Non-pigmented ciliary epithelial cell (primary cell): ENCODE results near the gene TSHZ2.

Source experiments
- DNase-seq: peaks from one replicate; pipeline ENCODE4 v3.0.0-alpha.2; 2010; ENCODE audit warnings: low read depth

Gene TSHZ2

GRCh38 chr20:53208110-53208832 lies 236.1 kb downstream of the TSHZ2 start:
- DNase-seq = no peak

- DNase-seq = no peak
These were observed 237.9 kb downstream of the TSHZ2 start for GRCh38 chr20:53210041-53210440.

GRCh38 chr20:53210931-53211330 lies 238.8 kb downstream of the TSHZ2 start:
- no peak for DNase-seq

- DNase-seq = no peak
These were observed 239.9 kb downstream of the TSHZ2 start for GRCh38 chr20:53212018-53212417.

- no peak for DNase-seq
These were observed 242.2 kb downstream of the TSHZ2 start for GRCh38 chr20:53214392-53214791.

- DNase-seq = no peak
These were observed 243.0 kb downstream of the TSHZ2 start for GRCh38 chr20:53215166-53215565.

GRCh38 chr20:53216478-53216855 lies 244.3 kb downstream of the TSHZ2 start:
- no peak for DNase-seq

GRCh38 chr20:53216856-53217576 lies 244.9 kb downstream of the TSHZ2 start:
- DNase-seq = no peak

- no peak for DNase-seq
These were observed 248.5 kb downstream of the TSHZ2 start for GRCh38 chr20:53220482-53221307.

GRCh38 chr20:53221731-53222130 lies 249.6 kb downstream of the TSHZ2 start:
- DNase-seq = no peak

- no peak for DNase-seq
These were observed 250.3 kb downstream of the TSHZ2 start for GRCh38 chr20:53222416-53222815.

- no peak for DNase-seq
These were observed 250.8 kb downstream of the TSHZ2 start for GRCh38 chr20:53222932-53223331.

- no peak for DNase-seq
These were observed 251.5 kb downstream of the TSHZ2 start for GRCh38 chr20:53223626-53224172.

GRCh38 chr20:53224851-53225250 lies 252.7 kb downstream of the TSHZ2 start:
- no peak for DNase-seq

- no peak for DNase-seq
These were observed 254.7 kb downstream of the TSHZ2 start for GRCh38 chr20:53226826-53227225.

GRCh38 chr20:53227523-53227922 lies 255.4 kb downstream of the TSHZ2 start:
- DNase-seq = no peak

- no peak for DNase-seq
These were observed 258.9 kb downstream of the TSHZ2 start for GRCh38 chr20:53231061-53231460.

- DNase-seq = no peak
These were observed 265.3 kb downstream of the TSHZ2 start for GRCh38 chr20:53237461-53237860.

GRCh38 chr20:53238121-53238660 lies 266.0 kb downstream of the TSHZ2 start:
- DNase-seq = no peak

- no peak for DNase-seq
These were observed 271.0 kb downstream of the TSHZ2 start for GRCh38 chr20:53243152-53243551.

GRCh38 chr20:53244711-53245110 lies 272.6 kb downstream of the TSHZ2 start:
- DNase-seq = no peak

- DNase-seq = no peak
These were observed 273.4 kb downstream of the TSHZ2 start for GRCh38 chr20:53245574-53245973.
